Endothelial cell of umbilical vein (primary cell): ENCODE results near the gene GUCY1A1. TPM values are rescaled to one million over a fixed set of nuclear protein-coding genes. Genes with fewer than 3 reads are reported as not detected.

ENCODE experiments used
- BruUV-seq: library from RNA; stranded (reverse); fragments of 400-500 nt; replicated peaks from 2 replicates; lab custom pipeline; 2021; lab: Mats Ljungman, UMichigan
- CTCF ChIA-PET: fragments of 300-600, 350-600 bp; sonication (Branson Sonifier 250); formaldehyde crosslinking; loops from one replicate; lab custom pipeline; 2021; ENCODE audit warnings: antibody characterized with exemption, inconsistent platforms; lab: Charles Lee
- POLR2A ChIA-PET: fragments of 300-600, 350-600 bp; sonication (Branson Sonifier 250); formaldehyde crosslinking; loops from one replicate; lab custom pipeline; 2021; ENCODE audit warnings: antibody characterized with exemption, inconsistent platforms; lab: Charles Lee
- DNase-seq: peaks from one replicate; pipeline ENCODE4 v3.0.0-alpha.2; 2011; ENCODE audit warnings: low read depth, low spot score
- FAIRE-seq: peaks from 2 replicates; lab custom pipeline; 2011; peaks lifted over from hg19 to GRCh38; lab: Jason Lieb, UNC
- H2AFZ ChIP-seq: 2 replicates; pipeline ENCODE4 v1.6.0; 2012; ENCODE audit warnings: low read depth, low read length, control low read depth, inconsistent platforms
- H3K27ac ChIP-seq: 2 replicates; pipeline ENCODE4 v1.5.1; 2011; ENCODE audit warnings: low read depth, mild to moderate bottlenecking, control low read depth, low read length, moderate library complexity; ENCODE audit not compliant: insufficient read depth
- H3K27me3 ChIP-seq, 2 experiments: 2 replicates each; pipeline versions ENCODE4 v1.6.0 to v1.6.1; 2011; ENCODE audit warnings: low read length in 2 of 2, mixed read lengths in 1 of 2; ENCODE audit not compliant: control insufficient read depth in 2 of 2, insufficient read depth in 2 of 2
- H3K36me3 ChIP-seq, 2 experiments: 2 replicates in 1 of 2; 3 replicates in 1 of 2; pipeline ENCODE4 v1.5.1; 2011; ENCODE audit warnings: low read length in 2 of 2, mild to moderate bottlenecking in 1 of 2, moderate library complexity in 1 of 2; ENCODE audit not compliant: control insufficient read depth in 2 of 2, insufficient read depth in 2 of 2; ENCODE audit errors: extremely low read depth in 1 of 2
- H3K4me1 ChIP-seq: 3 replicates; pipeline ENCODE4 v1.5.1; 2011; ENCODE audit warnings: mild to moderate bottlenecking, low read length; ENCODE audit not compliant: control insufficient read depth, insufficient read depth; ENCODE audit errors: extremely low read depth
- H3K4me2 ChIP-seq: 2 replicates; pipeline ENCODE4 v1.6.1; 2011; ENCODE audit warnings: low read length, control low read depth, mixed read lengths; ENCODE audit not compliant: insufficient read depth
- H3K4me3 ChIP-seq, 3 experiments: fragments of 200-600 bp in 1 of 3; sonication (generic), shearing (Covaris generic) in 1 of 3; replicated peaks in 1 of 3; 2 replicates each; pipeline ENCODE4 v1.5.1; 2011 to 2016; ENCODE audit warnings: control low read depth in 3 of 3, low read length in 3 of 3, mild to moderate bottlenecking in 2 of 3, inconsistent platforms in 1 of 3, low read depth in 1 of 3, moderate library complexity in 1 of 3; ENCODE audit not compliant: insufficient read depth in 1 of 3
- H3K79me2 ChIP-seq: 2 replicates; pipeline ENCODE4 v1.6.0; 2012; ENCODE audit warnings: low read length, inconsistent platforms; ENCODE audit not compliant: control insufficient read depth, insufficient read depth
- H3K9ac ChIP-seq: replicated peaks from 2 replicates; pipeline ENCODE3; 2011; ENCODE audit warnings: low read length, control low read depth; ENCODE audit not compliant: insufficient read depth; ENCODE audit errors: extremely low read depth
- H3K9me1 ChIP-seq: replicated peaks from 3 replicates; pipeline ENCODE4 v1.6.0; 2011; ENCODE audit warnings: mild to moderate bottlenecking, low read length; ENCODE audit not compliant: control insufficient read depth, insufficient read depth; ENCODE audit errors: extremely low read depth
- H3K9me3 ChIP-seq: replicated peaks from 2 replicates; pipeline ENCODE4 v1.5.1; 2012; ENCODE audit warnings: low read length, inconsistent platforms; ENCODE audit not compliant: control insufficient read depth, insufficient read depth
- H4K20me1 ChIP-seq: replicated peaks from 2 replicates; pipeline ENCODE3; 2011; ENCODE audit warnings: mild to moderate bottlenecking, low read length; ENCODE audit not compliant: control insufficient read depth, insufficient read depth; ENCODE audit errors: extremely low read depth
- EZH2 ChIP-seq: IDR thresholded peaks from 2 replicates; pipeline ENCODE4 v1.6.1; 2012; ENCODE audit warnings: borderline replicate concordance, low read depth, mild to moderate bottlenecking, moderate library complexity, low read length, inconsistent platforms; ENCODE audit not compliant: severe bottlenecking
- FOS ChIP-seq: IDR thresholded peaks from 2 replicates; pipeline ENCODE4 v1.6.1; 2011; ENCODE audit warnings: mild to moderate bottlenecking, low read length, moderate library complexity, borderline replicate concordance; ENCODE audit not compliant: insufficient read depth
- GATA2 ChIP-seq: IDR thresholded peaks from 2 replicates; pipeline ENCODE4 v1.7.0; 2011; ENCODE audit warnings: low read depth, mild to moderate bottlenecking, moderate library complexity, mixed read lengths, low read length; ENCODE audit not compliant: insufficient read length, insufficient read depth
- JUN ChIP-seq: IDR thresholded peaks from 2 replicates; pipeline ENCODE4 v1.6.1; 2011; ENCODE audit warnings: borderline replicate concordance, low read depth; ENCODE audit not compliant: insufficient read length, insufficient read depth
- MAX ChIP-seq: IDR thresholded peaks from 2 replicates; pipeline ENCODE4 v1.6.1; 2011; ENCODE audit not compliant: insufficient read depth, insufficient read length
- MYC ChIP-seq: IDR thresholded peaks from one replicate; pipeline ENCODE4 v1.6.1; 2011; ENCODE audit warnings: mild to moderate bottlenecking, low read depth, low read length
- POLR2A ChIP-seq: IDR thresholded peaks from 2 replicates; pipeline ENCODE4 v1.6.1; 2012; ENCODE audit warnings: low read depth, mild to moderate bottlenecking, control low read depth, low read length
- POLR2AphosphoS5 ChIP-seq: IDR thresholded peaks from 2 replicates; pipeline ENCODE4 v1.6.1; 2012; ENCODE audit warnings: low read depth, mild to moderate bottlenecking, control low read depth, low read length, moderate library complexity; ENCODE audit not compliant: insufficient read depth
- dilution Hi-C: fragments of 300-500 bp; cut with MboI; formaldehyde crosslinking; loops from one replicate; pipeline ENCODE4 v1.15.0; 2019; ENCODE audit warnings: low sequenced_read_pairs; ENCODE audit not compliant: extremely low pct_ligation_motif_present
- intact Hi-C: fragments of 100-400 bp; cut with micrococcal nuclease; formaldehyde crosslinking; loops from one replicate; pipeline ENCODE4 v1.10.0; 2022
- polyA plus RNA-seq, 4 experiments: library from polyadenylated mRNA; depleted of rRNA in 3 of 4; stranded (reverse) in 3 of 4; unstranded in 1 of 4; fragments of >200 nt; gene quantifications; 2 replicates each; pipeline versions ENCODE4 v1.2.1 to v1.2.3, GENCODE V29; 2011 to 2012; ENCODE audit warnings: missing spikeins in 1 of 4
- total RNA-seq: library from RNA; stranded (reverse); gene quantifications from 2 replicates; pipeline ENCODE4 v1.2.3, GENCODE V29; 2021
- TF ChIP-seq, protein P1 (sequence below), 2 donors: IDR thresholded peaks; 1 replicate in 1 of 2; 2 replicates in 1 of 2; pipeline ENCODE4 v1.5.1; 2011; ENCODE audit warnings: low read length in 2 of 2, mild to moderate bottlenecking in 2 of 2, moderate library complexity in 2 of 2, control low read depth in 1 of 2, inconsistent platforms in 1 of 2, low read depth in 1 of 2; ENCODE audit not compliant: insufficient read depth in 1 of 2; ENCODE audit errors: extremely low read depth in 1 of 2

The GUCY1A1 gene
- total and polyA plus RNA-seq, 2 donors (not counting 3 experiments of a cell fraction or from before 2014, with no cell fraction given), result 1.3 to 4.4 TPM

DNA sequence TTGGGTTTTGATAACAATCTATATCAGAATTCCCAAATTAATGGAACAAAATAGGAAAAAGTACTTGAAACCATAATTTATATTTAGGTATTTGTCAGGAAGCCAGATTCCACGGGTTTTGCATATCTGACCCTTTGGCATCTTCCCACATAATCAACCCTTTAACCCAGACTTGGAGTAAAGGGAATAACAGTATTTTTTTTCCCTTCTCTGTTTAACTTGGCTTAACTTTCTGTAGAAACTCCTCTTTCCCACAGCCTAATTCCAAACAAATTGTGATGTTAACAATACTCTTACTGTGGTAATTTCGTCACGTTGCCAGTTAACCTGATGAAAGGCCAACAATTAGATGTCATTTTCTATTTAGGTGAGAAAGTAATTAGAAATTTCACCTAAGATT is 49.4 kb upstream of the GUCY1A1 start:
- H3K36me3 ChIP-seq, result no peaks in the 10 kb centered on the region
- H3K79me2 ChIP-seq, result no peaks in the 10 kb centered on the region
- H3K4me2 ChIP-seq, result no peak overlapping the region
- no peak overlapping the region for H3K27ac ChIP-seq
- H3K27me3 ChIP-seq, result no peaks in the 10 kb centered on the region
- BruUV-seq, result no TSS peak
- dilution Hi-C loops (no loop called here), intact Hi-C loops (no loop called here)
- no peak overlapping the region for H3K4me3 ChIP-seq
- CTCF ChIA-PET, result interaction anchor here (0.9 kb wide), 1 partner anchor 103 kb away, joined by 3 read pairs; no protein-coding TSS in a partner anchor
- POLR2A ChIA-PET, result no interaction called here
- no peaks in the 10 kb centered on the region for H3K9me1 ChIP-seq
- H4K20me1 ChIP-seq, result no peaks in the 10 kb centered on the region
- no peaks in the 10 kb centered on the region for H3K9me3 ChIP-seq
- peak; percentile 95 for DNase-seq
- FAIRE-seq, result no peak
- no peak overlapping the region for H3K9ac ChIP-seq
- peaks cover 7% of the 10 kb centered on the region for H3K4me1 ChIP-seq
- no peak for TF ChIP-seq POLR2AphosphoS5
- TF ChIP-seq MYC, result no peak
- H2AFZ ChIP-seq, result no peak overlapping the region

DNA sequence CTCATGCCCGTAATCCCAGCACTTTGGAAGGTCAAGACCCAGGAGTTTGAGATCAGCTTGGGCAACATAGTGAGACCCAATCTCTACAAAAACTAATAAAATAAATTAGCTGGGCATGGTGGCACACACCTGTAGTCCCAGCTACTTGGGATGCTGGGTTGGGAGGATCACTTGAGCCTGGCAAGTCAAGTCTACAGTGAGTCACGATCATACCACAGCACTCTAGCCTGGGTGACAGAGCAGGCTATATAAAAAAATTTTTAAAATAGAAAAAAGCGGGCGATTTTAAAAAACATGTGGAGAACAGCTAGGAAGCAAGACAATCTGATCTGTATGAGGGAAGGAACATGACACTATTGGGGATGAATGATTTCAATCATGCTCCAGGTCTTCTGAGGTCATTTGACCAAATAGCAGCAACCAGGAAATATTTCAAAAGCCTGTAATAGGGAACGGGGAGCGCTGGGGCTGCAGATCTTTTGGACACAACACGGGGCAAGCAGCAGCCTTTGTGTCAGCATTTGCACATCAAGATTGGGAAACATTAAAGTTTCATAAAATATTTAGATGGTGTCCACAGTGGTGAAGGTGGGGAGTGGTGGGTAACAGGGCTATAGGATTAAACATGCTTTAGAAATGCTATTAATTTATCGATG is 48.3 kb upstream of the GUCY1A1 start:
- no peak overlapping the region for H2AFZ ChIP-seq
- POLR2A ChIA-PET, result no interaction called here
- no peaks in the 10 kb centered on the region for H3K79me2 ChIP-seq
- no peaks in the 10 kb centered on the region for H3K27me3 ChIP-seq
- no peak for DNase-seq
- CTCF ChIA-PET, result no interaction called here
- H3K4me1 ChIP-seq, result peaks cover 7% of the 10 kb centered on the region
- H3K9me1 ChIP-seq, result no peaks in the 10 kb centered on the region
- dilution Hi-C loops (no loop called here), intact Hi-C loops (no loop called here)
- H3K9ac ChIP-seq, result no peak overlapping the region
- no peak overlapping the region for H3K4me3 ChIP-seq
- H4K20me1 ChIP-seq, result no peaks in the 10 kb centered on the region
- no TSS peak for BruUV-seq
- TF ChIP-seq GATA2 (no peak), EZH2 (no peak), MYC (no peak), POLR2AphosphoS5 (no peak), JUN (no peak), FOS (no peak), MAX (no peak), POLR2A (no peak)
- TF ChIP-seq, protein P1, sequence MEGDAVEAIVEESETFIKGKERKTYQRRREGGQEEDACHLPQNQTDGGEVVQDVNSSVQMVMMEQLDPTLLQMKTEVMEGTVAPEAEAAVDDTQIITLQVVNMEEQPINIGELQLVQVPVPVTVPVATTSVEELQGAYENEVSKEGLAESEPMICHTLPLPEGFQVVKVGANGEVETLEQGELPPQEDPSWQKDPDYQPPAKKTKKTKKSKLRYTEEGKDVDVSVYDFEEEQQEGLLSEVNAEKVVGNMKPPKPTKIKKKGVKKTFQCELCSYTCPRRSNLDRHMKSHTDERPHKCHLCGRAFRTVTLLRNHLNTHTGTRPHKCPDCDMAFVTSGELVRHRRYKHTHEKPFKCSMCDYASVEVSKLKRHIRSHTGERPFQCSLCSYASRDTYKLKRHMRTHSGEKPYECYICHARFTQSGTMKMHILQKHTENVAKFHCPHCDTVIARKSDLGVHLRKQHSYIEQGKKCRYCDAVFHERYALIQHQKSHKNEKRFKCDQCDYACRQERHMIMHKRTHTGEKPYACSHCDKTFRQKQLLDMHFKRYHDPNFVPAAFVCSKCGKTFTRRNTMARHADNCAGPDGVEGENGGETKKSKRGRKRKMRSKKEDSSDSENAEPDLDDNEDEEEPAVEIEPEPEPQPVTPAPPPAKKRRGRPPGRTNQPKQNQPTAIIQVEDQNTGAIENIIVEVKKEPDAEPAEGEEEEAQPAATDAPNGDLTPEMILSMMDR (IDR thresholded peaks at IDR 0.05; ENCODE audit: extremely low read depth in 1 of 2, insufficient read depth in 1 of 2, low read depth in 1 of 2, low read length in 2 of 2), result no peak
- no peak overlapping the region for H3K27ac ChIP-seq
- H3K9me3 ChIP-seq, result no peaks in the 10 kb centered on the region
- no peak overlapping the region for H3K4me2 ChIP-seq
- FAIRE-seq, result no peak
- H3K36me3 ChIP-seq, result no peaks in the 10 kb centered on the region
